Aorta (tissue), 5 donors: Measurements from ENCODE around the gene PACSIN2. TPM values are rescaled to one million over a fixed set of nuclear protein-coding genes. Genes with fewer than 3 reads are reported as not detected.
A peak's percentile ranks its signal among the peaks of the same experiment; 100 is the strongest.

Experiments used
- ATAC-seq: fragments of 200-7000 bp; cut with Tn5 transposase; one replicate; pipeline ENCODE4 v1.9.1; 2022; ENCODE audit warnings: moderate library complexity; ENCODE audit not compliant: low FRiP score
- DNase-seq, 2 donors: peaks; one replicate each; pipeline ENCODE4 v3.0.0-alpha.2; 2020
- H3K27ac ChIP-seq, 2 donors: one replicate each; pipeline ENCODE4 v1.5.1; 2013; ENCODE audit warnings: low read length in 2 of 2, mild to moderate bottlenecking in 2 of 2, moderate library complexity in 2 of 2, control low read depth in 1 of 2, inconsistent platforms in 1 of 2, low read depth in 1 of 2
- H3K27me3 ChIP-seq, 2 donors: one replicate each; pipeline ENCODE4 v1.6.1; 2013; ENCODE audit warnings: control low read depth in 1 of 2, low read length in 1 of 2, mild to moderate bottlenecking in 1 of 2, moderate library complexity in 1 of 2; ENCODE audit not compliant: insufficient read depth in 2 of 2, control insufficient read depth in 1 of 2
- H3K36me3 ChIP-seq, 2 donors: one replicate each; pipeline ENCODE4 v1.6.1; 2013; ENCODE audit warnings: control low read depth in 1 of 2, low read length in 1 of 2, mild to moderate bottlenecking in 1 of 2; ENCODE audit not compliant: insufficient read depth in 2 of 2, control insufficient read depth in 1 of 2
- H3K4me1 ChIP-seq, 2 donors: one replicate each; pipeline ENCODE4 v1.6.1; 2013; ENCODE audit warnings: low read length in 2 of 2, control low read depth in 1 of 2, mild to moderate bottlenecking in 1 of 2, moderate library complexity in 1 of 2; ENCODE audit not compliant: insufficient read depth in 2 of 2, control insufficient read depth in 1 of 2
- H3K4me3 ChIP-seq, 2 donors: one replicate each; pipeline ENCODE4 v1.5.1; 2013; ENCODE audit warnings: low read length in 2 of 2, control low read depth in 1 of 2, mild to moderate bottlenecking in 1 of 2
- H3K9me3 ChIP-seq: one replicate; pipeline ENCODE4 v1.6.1; 2013; ENCODE audit warnings: mild to moderate bottlenecking, low read length; ENCODE audit not compliant: control insufficient read depth
- WGBS, 2 donors: extraction: QIAGEN DNeasy Blood & Tissue Kit; methylation state at CpG; one replicate each; pipeline ENCODE4 v1.1.7; 2013; 5-methylcytosine and 5-hydroxymethylcytosine counted together
- intact Hi-C, 2 donors: fragments of 100-400 bp; cut with DNase I; formaldehyde crosslinking; loops; one replicate each; pipeline versions ENCODE4 v1.14.2 to v1.15.0; 2022
- polyA plus RNA-seq, 2 donors: library from polyadenylated mRNA; stranded (reverse); fragments of 200-250 nt; gene quantifications; one replicate each; pipeline ENCODE4 v1.2.3, GENCODE V29; 2013
- total RNA-seq, 2 donors: library from RNA; stranded (reverse); fragmentation: NEBNext Ultra II Directional; extraction: Animal tissue kit (Norgen Biotek cat#: 25700); gene quantifications; one replicate each; pipeline ENCODE4 v1.2.1, GENCODE V29; 2021
- donor health status: healthy with polysubstance abuse.
- donor health status: Bipolar disorder and iron deficiency.
- donor health status: DM: no; HTN: no; CAD: no.
- donor health status: DM: no; HTN: no; CAD: no.
- donor health status: DM: yes; HTN: yes; CAD: no.

The PACSIN2 gene
- total and polyA plus RNA-seq, 4 donors: 50.5 to 127 (median 84.7) TPM

- WGBS, 2 donors: 51 to 55% methylated on average over 5 of the region's 5 CpGs
- ATAC-seq (no peak), DNase-seq (peak in 1 of 2 donors; percentile 34)
- no peak overlapping the region for H3K4me3 ChIP-seq
- no peaks in the 10 kb centered on the region for H3K36me3 ChIP-seq
- H3K27me3 ChIP-seq: no peaks in the 10 kb centered on the region
- peaks cover 4 to 12% of the 10 kb centered on the region in 2 donors for H3K4me1 ChIP-seq
- intact Hi-C loops: no loop called here
- H3K27ac ChIP-seq: peak overlapping the region in 1 of 2 donors; percentile 72
- H3K9me3 ChIP-seq: no peaks in the 10 kb centered on the region
These were observed 69.2 kb downstream of the PACSIN2 start for GRCh38 chr22:42945736-42946135.

- peak in 1 of 2 donors; percentile 37 for DNase-seq
- ATAC-seq: no peak
- peaks cover 4 to 12% of the 10 kb centered on the region in 2 donors for H3K4me1 ChIP-seq
- H3K4me3 ChIP-seq: no peak overlapping the region
- no peaks in the 10 kb centered on the region for H3K9me3 ChIP-seq
- peak overlapping the region in 1 of 2 donors; percentile 72 for H3K27ac ChIP-seq
- WGBS, 2 donors: 84 to 85% methylated on average over 9 of the region's 9 CpGs
- intact Hi-C loops: no loop called here
- no peaks in the 10 kb centered on the region for H3K36me3 ChIP-seq
- H3K27me3 ChIP-seq: no peaks in the 10 kb centered on the region
These were observed 69.9 kb downstream of the PACSIN2 start for GRCh38 chr22:42945027-42945426.

GRCh38 chr22:42944409-42944808 is 70.5 kb downstream of the PACSIN2 start:
- DNase-seq: no peak
- Histone ChIP-seq H3K4me3 (no peak overlapping the region), H3K36me3 (no peaks in the 10 kb centered on the region), H3K27ac (peak overlapping the region in 1 of 2 donors; percentile 53), H3K27me3 (no peaks in the 10 kb centered on the region), H3K9me3 (no peaks in the 10 kb centered on the region), H3K4me1 (peaks cover 4 to 12% of the 10 kb centered on the region in 2 donors)
- WGBS, 2 donors: 27 to 28% methylated on average over 5 of the region's 5 CpGs
- ATAC-seq: no peak
- intact Hi-C loops: loop anchor here in 1 of 2 donors (5.0 kb wide), 1 partner anchor 37 kb away; no protein-coding TSS in a partner anchor

- H3K9me3 ChIP-seq: no peaks in the 10 kb centered on the region
- no peak for ATAC-seq
- peaks cover 4 to 12% of the 10 kb centered on the region in 2 donors for H3K4me1 ChIP-seq
- peak in 1 of 2 donors; percentile 65 for DNase-seq
- WGBS, 2 donors: 58 to 61% methylated on average over 3 of the region's 3 CpGs
- peak overlapping the region in 1 of 2 donors; percentile 87 for H3K27ac ChIP-seq
- H3K27me3 ChIP-seq: no peaks in the 10 kb centered on the region
- H3K4me3 ChIP-seq: no peak overlapping the region
- no peaks in the 10 kb centered on the region for H3K36me3 ChIP-seq
- intact Hi-C loops: loop anchor here in 1 of 2 donors (5.0 kb wide), 1 partner anchor 37 kb away; no protein-coding TSS in a partner anchor
These were observed 71.0 kb downstream of the PACSIN2 start for GRCh38 chr22:42943981-42944380.

GRCh38 chr22:42942351-42942750 is 72.6 kb downstream of the PACSIN2 start:
- H3K4me1 ChIP-seq: peaks cover 7 to 12% of the 10 kb centered on the region in 2 donors
- intact Hi-C loops: loop anchor here in 1 of 2 donors (5.0 kb wide), 1 partner anchor 35 kb away; no protein-coding TSS in a partner anchor

GRCh38 chr22:42939941-42940653 is 74.9 kb downstream of the PACSIN2 start:
- intact Hi-C loops: loop anchor here (5.0 kb wide), 2 partner anchors 33 to 52 kb away; no protein-coding TSS in a partner anchor
- Histone ChIP-seq H3K4me3 (no peak overlapping the region), H3K4me1 (peaks cover 7% of the 10 kb centered on the region in 2 donors)

More at GRCh38 chr22:42942351-42942750, 72.6 kb downstream of the PACSIN2 start:
- Histone ChIP-seq H3K27me3 (no peaks in the 10 kb centered on the region), H3K9me3 (no peaks in the 10 kb centered on the region), H3K27ac (no peak overlapping the region), H3K36me3 (no peaks in the 10 kb centered on the region), H3K4me3 (no peak overlapping the region)
- 3 to 5% methylated on average over 2 of the region's 2 CpGs for WGBS, 2 donors
- DNase-seq (no peak), ATAC-seq (no peak)

GRCh38 chr22:42939451-42939881 is 75.5 kb downstream of the PACSIN2 start:
- intact Hi-C loops: loop anchor here in 1 of 2 donors (5.0 kb wide), 1 partner anchor 53 kb away; no protein-coding TSS in a partner anchor
- 27 to 30% methylated on average over 7 of the region's 7 CpGs for WGBS, 2 donors

More at GRCh38 chr22:42939941-42940653, 74.9 kb downstream of the PACSIN2 start:
- WGBS, 2 donors: 20 to 26% methylated on average over 12 of the region's 12 CpGs
- Histone ChIP-seq H3K27me3 (no peaks in the 10 kb centered on the region), H3K9me3 (no peaks in the 10 kb centered on the region), H3K27ac (peak overlapping the region; percentile 95 to 99), H3K36me3 (no peaks in the 10 kb centered on the region)
- ATAC-seq (peak; percentile 54), DNase-seq (peak; percentile 60 to 75)

GRCh38 chr22:42938976-42939375 is 76.0 kb downstream of the PACSIN2 start:
- no peaks in the 10 kb centered on the region for H3K9me3 ChIP-seq
- peak overlapping the region; percentile 15 to 99 for H3K27ac ChIP-seq
- peaks cover 11 to 13% of the 10 kb centered on the region in 2 donors for H3K4me1 ChIP-seq
- intact Hi-C loops: loop anchor here in 1 of 2 donors (5.0 kb wide), 1 partner anchor 53 kb away; no protein-coding TSS in a partner anchor
- no peaks in the 10 kb centered on the region for H3K27me3 ChIP-seq
- no peak overlapping the region for H3K4me3 ChIP-seq
- WGBS, 2 donors: 31 to 34% methylated on average over 5 of the region's 5 CpGs
- peak in 1 of 2 donors; percentile 38 for DNase-seq
- ATAC-seq: peak; percentile 11
- H3K36me3 ChIP-seq: no peaks in the 10 kb centered on the region

More at GRCh38 chr22:42939451-42939881, 75.5 kb downstream of the PACSIN2 start:
- Histone ChIP-seq H3K36me3 (no peaks in the 10 kb centered on the region), H3K4me1 (peaks cover 9 to 10% of the 10 kb centered on the region in 2 donors), H3K27me3 (no peaks in the 10 kb centered on the region), H3K9me3 (no peaks in the 10 kb centered on the region), H3K4me3 (no peak overlapping the region), H3K27ac (peak overlapping the region; percentile 79 to 99)
- ATAC-seq: peak; percentile 58
- DNase-seq: peak in 1 of 2 donors; percentile 46
